Stimulated activated CD4-positive, alpha-beta T cell treated with anti-CD3 and anti-CD28 coated beads, Interleukin-1b, Interleukin-23, amount 100 ng/mL, for 1 hour (primary cell): Measurements from ENCODE around the gene TBC1D16.
A peak's percentile ranks its signal among the peaks of the same experiment; 100 is the strongest.
"Not testable (repeated sequence)": the region's sequence is repeated elsewhere in the genome, so short reads cannot be mapped to it uniquely, and the experiment has no call there.

Experiments used
- DNase-seq, 2 donors: peaks; one replicate each; pipeline ENCODE4 v3.0.0-alpha.2; 2020; ENCODE audit warnings: low read depth in 2 of 2

Gene TBC1D16

DNA sequence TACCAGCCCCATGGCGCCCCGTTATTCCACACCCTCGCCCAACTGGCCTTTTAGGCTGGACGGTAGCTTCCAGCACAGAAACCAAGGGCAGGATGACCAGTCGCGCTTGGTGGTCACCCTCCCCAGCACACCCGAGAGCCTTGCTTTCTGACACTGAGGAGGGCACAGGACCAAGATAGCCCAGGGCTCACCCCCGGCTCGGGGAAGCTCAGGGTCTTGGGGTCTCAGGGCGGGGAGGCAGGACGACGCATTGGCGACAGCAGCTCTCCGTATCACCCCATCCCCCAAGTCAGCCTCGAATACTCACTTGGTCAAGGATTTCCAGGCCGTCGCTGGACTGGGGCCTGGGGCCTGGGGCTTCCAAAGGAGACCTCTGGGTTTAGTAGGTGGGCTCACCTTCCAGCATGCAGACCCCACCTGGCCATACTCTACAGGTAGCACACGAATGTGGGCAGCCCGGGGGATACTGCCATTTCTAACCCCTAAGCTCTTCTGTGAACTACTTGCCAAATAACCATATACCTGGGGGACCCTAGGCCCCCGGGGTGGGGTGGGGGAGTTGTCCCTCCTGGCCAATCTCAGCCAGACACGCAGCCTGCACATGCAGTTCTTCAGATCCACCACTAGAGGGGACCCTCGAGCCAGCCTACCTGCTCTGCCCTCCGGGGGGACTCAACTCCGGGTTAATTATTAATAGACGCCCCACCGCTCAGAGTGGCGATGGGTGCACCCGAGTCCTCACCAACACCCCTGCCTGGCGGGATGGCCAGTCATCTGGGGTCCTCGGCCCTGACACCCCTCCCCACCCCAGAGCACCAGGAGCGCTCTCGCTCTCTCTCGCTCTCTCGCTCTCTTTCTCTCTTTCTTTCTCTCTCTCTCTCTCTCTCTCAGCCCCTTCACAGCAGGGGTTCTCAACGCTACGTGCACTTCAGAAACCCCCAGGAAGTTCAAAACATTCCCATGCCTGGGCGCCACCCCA is 30.0 kb downstream of the TBC1D16 start:
- peak in 1 of 2 donors; percentile 18 for DNase-seq

DNA sequence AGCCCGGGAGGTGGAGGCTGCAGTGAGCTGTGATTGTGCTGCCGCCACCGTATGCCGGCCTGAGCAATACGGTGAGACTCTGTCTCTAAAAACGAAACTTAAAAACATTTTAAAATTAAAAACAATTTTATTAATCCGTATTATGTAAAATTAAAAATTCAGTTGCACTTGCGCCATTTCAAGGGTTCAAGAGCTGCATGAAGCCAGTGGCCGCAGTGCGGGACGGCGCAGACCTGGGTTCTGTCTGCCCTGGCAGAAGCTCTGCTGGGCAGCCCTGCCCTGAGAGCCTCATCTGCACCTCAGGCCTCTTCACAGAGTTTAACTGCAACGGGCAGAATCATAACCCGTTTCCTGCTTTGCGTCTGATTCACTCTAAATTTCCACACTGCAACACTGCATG is 31.7 kb downstream of the TBC1D16 start:
- DNase-seq, result no peak

DNA sequence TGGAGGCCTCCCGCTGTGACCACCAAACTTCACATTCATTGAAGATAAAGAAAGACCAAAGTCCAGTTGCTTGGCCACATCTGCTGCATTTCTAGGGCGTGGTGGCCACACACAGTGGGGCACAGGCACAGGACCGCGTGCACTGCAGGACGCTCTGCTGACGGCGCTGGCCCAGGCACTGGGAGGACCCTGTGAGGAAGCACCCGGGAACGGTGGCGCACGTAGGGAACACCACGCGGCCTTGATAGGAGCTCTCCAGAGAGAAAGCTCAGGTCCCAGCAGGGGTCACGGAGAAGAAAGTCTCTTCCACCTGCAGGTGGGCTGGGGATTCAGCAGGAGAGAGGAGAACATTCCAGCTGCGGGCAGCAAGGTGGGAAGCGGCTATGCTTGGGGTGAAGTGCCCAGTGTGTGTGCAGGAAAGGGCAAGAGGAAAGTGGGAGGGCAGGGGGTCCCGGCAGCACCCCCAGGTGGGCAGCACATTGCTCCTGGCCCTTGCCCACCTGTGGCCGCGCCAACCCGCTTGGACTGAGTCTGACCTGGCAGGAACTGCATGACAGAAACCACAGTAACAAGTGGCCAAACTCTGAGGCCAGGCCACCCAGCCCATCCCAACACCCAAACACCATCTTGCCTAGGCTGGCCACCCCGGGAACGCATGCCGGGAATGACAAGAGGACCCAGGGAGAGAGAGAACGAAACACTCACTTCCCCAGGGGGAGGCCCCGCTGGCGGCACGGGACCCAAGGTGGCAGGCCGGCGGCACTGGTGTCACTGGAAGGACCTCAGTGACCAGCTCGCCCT is 32.8 kb downstream of the TBC1D16 start:
- DNase-seq, result no peak

DNA sequence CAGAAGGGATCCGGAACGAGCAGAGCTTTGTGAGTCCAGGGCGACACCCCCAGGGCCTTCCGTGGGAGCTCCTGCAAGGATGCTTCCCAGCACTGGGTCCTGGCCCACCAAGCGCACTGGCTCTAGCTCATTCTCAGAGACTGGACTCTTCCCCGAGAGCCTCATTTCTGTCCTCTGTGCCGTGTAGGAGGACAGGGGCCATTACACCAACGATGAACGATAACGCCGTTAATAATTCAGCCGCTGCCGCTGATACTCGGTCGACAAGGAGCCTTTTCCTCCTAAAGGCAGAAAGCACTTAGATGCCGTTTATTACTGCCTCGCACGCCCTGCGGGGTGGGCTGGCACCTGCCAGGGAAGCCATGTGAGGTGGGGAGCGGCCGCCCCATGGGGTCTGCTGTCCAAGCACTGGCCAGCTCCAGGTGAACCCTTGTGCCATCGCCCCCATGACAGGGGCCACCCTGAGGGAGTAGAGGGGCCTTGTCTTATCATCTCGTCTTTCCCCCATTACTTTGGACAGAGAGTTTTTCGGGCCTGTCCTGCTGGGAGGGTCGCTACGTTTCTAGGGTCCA is 33.5 kb downstream of the TBC1D16 start:
- no peak for DNase-seq

DNA sequence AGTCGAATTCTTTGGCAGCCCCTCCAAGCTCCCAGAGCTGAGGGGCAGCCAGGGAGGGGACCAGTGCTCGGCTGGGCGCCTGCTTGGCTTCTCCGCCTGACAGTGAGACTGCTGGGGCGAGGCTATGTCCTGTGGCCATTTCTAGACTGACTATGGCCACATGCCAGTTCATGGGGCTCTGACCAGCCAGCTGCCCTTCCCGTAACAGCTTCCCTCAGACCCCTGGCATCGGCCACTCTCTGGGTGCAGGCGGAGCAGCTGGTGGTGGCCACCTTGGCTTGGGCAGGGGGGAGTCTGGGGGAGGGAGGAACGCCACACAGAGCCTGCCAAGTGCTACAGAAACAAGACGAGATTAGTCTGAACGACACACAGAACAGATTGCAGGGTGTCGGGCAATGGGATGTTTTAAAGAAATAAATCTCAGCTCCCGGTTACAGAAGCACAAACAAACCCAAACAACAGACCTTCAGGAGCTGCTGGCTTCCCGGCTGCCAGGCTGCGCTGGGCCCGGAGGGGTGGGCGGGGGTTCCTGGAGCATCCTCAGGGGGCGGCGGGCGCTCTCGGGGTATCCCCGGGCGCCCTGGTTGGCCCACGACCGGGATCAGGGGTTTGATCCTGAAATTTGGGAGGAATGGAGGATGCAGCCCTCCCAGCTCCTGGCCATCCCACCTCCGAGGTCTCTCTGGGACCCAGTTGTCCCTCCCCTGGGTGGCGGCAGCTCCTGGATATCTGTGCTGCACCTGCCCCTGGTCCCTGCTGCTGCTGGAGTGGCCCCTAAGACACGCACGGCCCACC is 34.5 kb downstream of the TBC1D16 start:
- no peak for DNase-seq

DNA sequence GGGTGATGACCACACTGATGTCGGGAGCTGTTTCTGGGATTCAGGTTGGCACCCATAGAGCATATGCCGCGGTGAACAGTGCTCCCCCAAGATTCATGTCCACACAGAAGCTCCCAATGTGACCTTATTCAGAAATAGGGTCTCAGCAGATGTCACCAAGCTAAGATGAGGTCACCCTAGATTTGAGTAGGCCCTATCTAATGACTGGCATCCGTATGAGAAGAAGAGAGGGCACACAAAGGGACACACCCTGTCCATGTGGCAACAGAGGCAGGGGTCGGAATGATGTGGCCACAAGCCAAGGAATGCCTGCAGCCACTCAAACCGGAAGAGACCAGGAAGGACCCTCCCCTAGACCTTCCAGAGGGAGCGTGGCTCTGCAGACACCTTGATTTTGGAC is 35.5 kb downstream of the TBC1D16 start:
- DNase-seq, result no peak

GRCh38 chr17:79997011-79997660 is 38.5 kb downstream of the TBC1D16 start:
- DNase-seq, result peak in 1 of 2 donors; percentile 52

GRCh38 chr17:79996291-79996690 is 39.4 kb downstream of the TBC1D16 start:
- no peak for DNase-seq

DNA sequence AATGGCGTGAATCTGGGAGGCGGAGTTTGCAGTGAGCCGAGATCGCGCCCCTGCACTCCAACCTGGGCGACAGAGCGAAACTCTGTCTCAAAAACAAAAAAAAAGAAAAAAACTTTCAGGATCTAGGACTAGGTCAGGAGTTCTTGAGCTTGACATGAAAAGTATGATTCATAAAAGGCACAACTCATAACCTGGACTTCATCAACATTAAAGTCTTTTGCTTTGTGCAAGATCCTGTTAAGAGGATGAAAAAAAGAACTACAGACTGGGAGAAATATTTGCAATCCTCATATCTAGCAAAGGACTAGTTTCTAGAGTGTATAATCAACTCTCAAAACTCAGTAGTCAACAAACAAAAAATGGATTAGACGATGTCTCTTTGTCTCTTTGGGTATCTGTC is 40.0 kb downstream of the TBC1D16 start:
- DNase-seq, result no peak

GRCh38 chr17:79994602-79995001 is 41.1 kb downstream of the TBC1D16 start:
- no peak for DNase-seq

GRCh38 chr17:79994228-79994569 is 41.5 kb downstream of the TBC1D16 start:
- DNase-seq, result not testable (repeated sequence)

GRCh38 chr17:79993390-79994227 is 42.1 kb downstream of the TBC1D16 start:
- DNase-seq, result no peak

GRCh38 chr17:79992649-79993389 is 42.9 kb downstream of the TBC1D16 start:
- no peak for DNase-seq

GRCh38 chr17:79991924-79992648 is 43.6 kb downstream of the TBC1D16 start:
- DNase-seq, result no peak

DNA sequence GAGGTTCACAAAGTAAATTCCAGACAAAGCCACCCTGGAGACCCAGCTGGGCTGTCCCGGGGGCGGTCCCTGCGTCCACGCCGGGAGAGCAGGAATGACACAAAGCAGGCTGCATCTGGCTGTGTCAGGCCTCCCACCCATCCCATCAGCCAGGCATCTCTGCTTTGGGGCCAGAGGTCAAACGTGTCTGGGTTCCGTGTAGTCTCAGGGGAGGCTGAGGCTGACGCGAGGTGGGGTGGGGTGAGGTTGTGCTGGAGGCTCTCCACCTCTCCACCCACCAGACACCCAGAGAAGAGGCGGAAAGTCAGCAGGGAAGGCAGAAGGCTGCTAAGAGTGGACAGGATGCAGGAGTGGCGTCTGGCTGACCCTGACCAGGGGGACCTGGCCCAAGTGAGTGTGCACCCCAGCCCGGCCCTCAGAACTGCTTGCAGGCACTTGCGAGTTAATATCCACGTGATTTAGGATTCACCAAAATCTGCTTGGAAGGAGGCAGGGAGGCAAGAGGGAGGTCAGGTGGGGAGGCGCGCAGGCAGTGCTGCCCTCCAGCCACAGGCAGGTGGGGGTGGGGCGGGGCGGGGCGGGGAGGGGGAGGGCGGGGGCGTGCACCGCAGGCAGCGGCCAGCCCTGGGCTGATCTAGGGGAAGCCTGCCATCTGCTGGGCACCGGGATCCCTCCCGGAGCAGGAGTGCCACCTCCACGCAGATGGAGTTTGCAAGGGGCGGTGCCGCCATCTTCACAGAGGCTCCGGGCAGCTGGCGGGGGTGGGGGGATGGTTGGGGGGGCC is 44.3 kb downstream of the TBC1D16 start:
- peak; percentile 61 to 63 for DNase-seq

GRCh38 chr17:79990704-79991103 is 45.0 kb downstream of the TBC1D16 start:
- DNase-seq, result no peak

DNA sequence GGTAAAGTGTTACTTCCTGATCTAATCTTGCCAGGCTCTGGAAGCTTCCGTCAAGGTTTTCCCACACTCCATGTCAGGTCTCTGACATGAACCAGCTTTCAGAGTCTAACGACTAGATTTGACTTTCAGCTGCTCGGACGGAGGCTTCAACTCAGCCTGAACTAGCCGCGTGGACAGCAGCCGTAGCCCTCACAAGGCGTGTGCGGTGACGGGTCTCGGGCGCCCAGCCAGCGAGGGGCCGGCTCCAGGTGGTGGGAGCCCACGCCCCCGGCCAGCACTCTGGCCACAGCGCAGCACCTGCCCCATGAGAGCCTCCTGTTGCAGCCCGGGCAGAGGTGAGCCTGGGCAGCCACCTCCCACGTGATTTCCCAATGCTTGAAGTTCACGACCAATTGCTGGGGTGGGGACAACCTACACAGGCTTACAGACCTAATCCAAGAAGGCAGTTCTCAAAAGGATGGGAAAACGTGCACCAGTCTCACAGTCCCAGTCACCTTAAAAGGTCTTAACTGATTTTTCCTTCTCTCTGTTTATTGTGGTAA is 45.5 kb downstream of the TBC1D16 start:
- DNase-seq, result no peak
